Thoracic aorta (tissue), 2 donors: ENCODE data around the gene RGN. TPM values are rescaled to one million over a fixed set of nuclear protein-coding genes. Genes with fewer than 3 reads are reported as not detected.

ENCODE experiments used
- ATAC-seq: fragments of 150-250 bp; one replicate; pipeline ENCODE4 v1.8.0; 2017; ENCODE audit warnings: low read depth; ENCODE audit not compliant: insufficient number of reproducible peaks, low FRiP score
- DNase-seq: peaks from one replicate; pipeline ENCODE4 v3.0.0-alpha.2; 2020; ENCODE audit warnings: low spot score
- H3K27ac ChIP-seq, 2 donors: fragments of 200-600 bp; sonication (generic); 1 replicate in 1 of 2; 2 replicates in 1 of 2; pipeline ENCODE4 v1.5.1; 2016; ENCODE audit warnings: mild to moderate bottlenecking in 2 of 2, moderate library complexity in 2 of 2
- H3K27me3 ChIP-seq: fragments of 200-600 bp; sonication (generic); replicated peaks from 2 replicates; pipeline ENCODE4 v1.6.0; 2016; ENCODE audit warnings: mild to moderate bottlenecking; ENCODE audit not compliant: insufficient read depth
- H3K36me3 ChIP-seq: fragments of 200-600 bp; sonication (generic); one replicate; pipeline ENCODE4 v1.5.1; 2016
- H3K4me1 ChIP-seq, 2 donors: fragments of 200-600 bp; sonication (generic); 1 replicate in 1 of 2; 2 replicates in 1 of 2; pipeline versions ENCODE4 v1.5.1 to v1.6.0; 2016; ENCODE audit warnings: low read depth in 2 of 2, mild to moderate bottlenecking in 1 of 2; ENCODE audit not compliant: control insufficient read depth in 1 of 2
- H3K4me3 ChIP-seq: fragments of 200-600 bp; sonication (generic); 2 replicates; pipeline ENCODE4 v1.5.1; 2016; ENCODE audit warnings: mild to moderate bottlenecking
- H3K9me3 ChIP-seq: fragments of 200-600 bp; sonication (generic); 2 replicates; pipeline ENCODE4 v1.5.1; 2016
- CTCF ChIP-seq: fragments of 200-600 bp; sonication (generic); IDR thresholded peaks from one replicate; pipeline ENCODE4 v1.5.1; 2019; ENCODE audit warnings: antibody characterized with exemption
- total RNA-seq, 2 donors: library from RNA; depleted of rRNA; stranded (reverse); fragments of >200 nt; gene quantifications; one replicate each; pipeline versions ENCODE4 v1.1.0 to v1.2.3, GENCODE V29; 2016

RGN gene
- total RNA-seq, 2 donors from 2014 or later, result 16.1 to 21.4 TPM

GRCh38 chrX:47080215-47080914 is 2.1 kb downstream of the RGN start:
- ATAC-seq, result no peak
- no peak for DNase-seq

GRCh38 chrX:47080915-47081236 is 2.6 kb downstream of the RGN start:
- H3K9me3 ChIP-seq, result no peaks in the 10 kb centered on the region
- DNase-seq (no peak), ATAC-seq (no peak)
- no peaks in the 10 kb centered on the region for H3K27me3 ChIP-seq
- H3K27ac ChIP-seq, result no peak overlapping the region
- H3K4me3 ChIP-seq, result no peak overlapping the region
- H3K36me3 ChIP-seq, result no peaks in the 10 kb centered on the region
- no peak for TF ChIP-seq CTCF
- peaks cover 0 to 6% of the 10 kb centered on the region in 2 donors for H3K4me1 ChIP-seq

More at GRCh38 chrX:47080215-47080914, 2.1 kb downstream of the RGN start:
- Histone ChIP-seq H3K27me3 (no peaks in the 10 kb centered on the region), H3K4me3 (peak overlapping the region; percentile 5), H3K27ac (peak overlapping the region in 1 of 2 donors; percentile 44), H3K36me3 (no peaks in the 10 kb centered on the region), H3K9me3 (no peaks in the 10 kb centered on the region), H3K4me1 (peaks cover 0 to 6% of the 10 kb centered on the region in 2 donors)
- TF ChIP-seq CTCF, result no peak

GRCh38 chrX:47091149-47091775 is 13.0 kb downstream of the RGN start:
- H3K4me3 ChIP-seq, result no peak overlapping the region
- DNase-seq, result no peak
- no peak for TF ChIP-seq CTCF
- no peak overlapping the region for H3K27ac ChIP-seq
- no peaks in the 10 kb centered on the region for H3K9me3 ChIP-seq
- ATAC-seq, result no peak
- H3K4me1 ChIP-seq, result no peaks in the 10 kb centered on the region
- H3K27me3 ChIP-seq, result no peaks in the 10 kb centered on the region
- H3K36me3 ChIP-seq, result no peaks in the 10 kb centered on the region

- Histone ChIP-seq H3K27ac (no peak overlapping the region), H3K4me1 (no peaks in the 10 kb centered on the region), H3K9me3 (no peaks in the 10 kb centered on the region), H3K36me3 (no peaks in the 10 kb centered on the region), H3K4me3 (no peak overlapping the region), H3K27me3 (no peaks in the 10 kb centered on the region)
- ATAC-seq (no peak), DNase-seq (no peak)
- peak; percentile 13 for TF ChIP-seq CTCF
Measured at GRCh38 chrX:47093248-47093647, 15.0 kb downstream of the RGN start.

GRCh38 chrX:47093860-47094259 is 15.6 kb downstream of the RGN start:
- no peak for TF ChIP-seq CTCF

More at GRCh38 chrX:47093860-47094259, 15.6 kb downstream of the RGN start:
- Histone ChIP-seq H3K27ac (no peak overlapping the region), H3K36me3 (no peaks in the 10 kb centered on the region), H3K4me3 (no peak overlapping the region), H3K4me1 (no peaks in the 10 kb centered on the region), H3K9me3 (no peaks in the 10 kb centered on the region), H3K27me3 (no peaks in the 10 kb centered on the region)
- DNase-seq (no peak), ATAC-seq (no peak)
